Measurements from ENCODE around the gene SH3RF3.

Gene SH3RF3

GRCh38 chr2:109185821-109186570, 57.0 kb downstream of the SH3RF3 start:
- DNase-seq = no peak

DNA sequence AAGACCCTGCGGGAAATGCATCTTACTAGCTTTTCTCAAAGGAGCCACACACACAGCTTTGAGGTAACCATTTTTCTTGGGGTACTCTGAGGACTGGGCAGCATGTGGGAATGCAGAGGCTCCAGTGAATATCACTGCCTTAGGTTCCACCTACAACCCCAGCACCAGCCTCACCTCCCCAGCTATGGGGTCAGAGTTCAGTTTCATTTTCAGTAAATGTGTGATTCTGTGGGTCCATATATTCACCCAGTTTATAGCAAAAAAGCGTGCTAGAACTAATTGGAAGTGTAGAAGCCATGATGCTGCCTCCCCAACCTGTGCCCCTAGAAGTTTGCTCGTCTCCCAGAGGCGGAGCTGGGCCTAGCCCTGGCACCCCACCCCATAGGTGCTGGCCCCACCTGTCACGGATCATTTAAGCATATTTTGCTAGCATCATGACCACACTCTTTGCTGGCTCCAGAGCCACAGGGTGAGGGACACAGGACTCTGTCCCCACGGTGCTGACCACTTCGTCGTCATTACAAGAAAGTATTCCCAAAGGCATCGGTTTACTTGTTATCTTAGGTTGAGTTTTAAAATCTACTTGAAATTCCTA, 57.7 kb downstream of the SH3RF3 start:
- DNase-seq = no peak

GRCh38 chr2:109187711-109188495, 58.9 kb downstream of the SH3RF3 start:
- DNase-seq = no peak

GRCh38 chr2:109188496-109188890, 59.5 kb downstream of the SH3RF3 start:
- DNase-seq = no peak

DNA sequence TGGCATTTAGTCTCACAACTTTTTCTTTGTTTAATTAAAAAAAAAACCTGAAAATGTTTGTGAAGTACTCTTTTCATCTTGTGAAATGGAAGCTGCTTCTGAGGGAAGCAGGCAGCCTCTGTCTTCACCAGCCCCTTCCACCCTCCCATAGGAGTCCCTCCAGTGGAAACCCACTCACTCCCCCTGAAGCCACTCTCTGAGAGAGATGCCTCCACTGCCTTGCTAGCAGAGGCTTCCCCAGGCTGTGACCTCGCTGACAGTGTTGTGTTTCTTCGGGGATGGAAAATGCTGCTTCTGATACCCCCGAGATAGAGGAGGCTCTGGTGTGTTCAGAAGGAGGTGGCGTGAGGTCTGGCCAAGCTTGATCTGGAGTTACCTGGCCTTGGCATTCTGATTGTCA, 59.9 kb downstream of the SH3RF3 start:
- no peak for DNase-seq

- DNase-seq = no peak
Observed at GRCh38 chr2:109189751-109190150, 60.7 kb downstream of the SH3RF3 start.

DNA sequence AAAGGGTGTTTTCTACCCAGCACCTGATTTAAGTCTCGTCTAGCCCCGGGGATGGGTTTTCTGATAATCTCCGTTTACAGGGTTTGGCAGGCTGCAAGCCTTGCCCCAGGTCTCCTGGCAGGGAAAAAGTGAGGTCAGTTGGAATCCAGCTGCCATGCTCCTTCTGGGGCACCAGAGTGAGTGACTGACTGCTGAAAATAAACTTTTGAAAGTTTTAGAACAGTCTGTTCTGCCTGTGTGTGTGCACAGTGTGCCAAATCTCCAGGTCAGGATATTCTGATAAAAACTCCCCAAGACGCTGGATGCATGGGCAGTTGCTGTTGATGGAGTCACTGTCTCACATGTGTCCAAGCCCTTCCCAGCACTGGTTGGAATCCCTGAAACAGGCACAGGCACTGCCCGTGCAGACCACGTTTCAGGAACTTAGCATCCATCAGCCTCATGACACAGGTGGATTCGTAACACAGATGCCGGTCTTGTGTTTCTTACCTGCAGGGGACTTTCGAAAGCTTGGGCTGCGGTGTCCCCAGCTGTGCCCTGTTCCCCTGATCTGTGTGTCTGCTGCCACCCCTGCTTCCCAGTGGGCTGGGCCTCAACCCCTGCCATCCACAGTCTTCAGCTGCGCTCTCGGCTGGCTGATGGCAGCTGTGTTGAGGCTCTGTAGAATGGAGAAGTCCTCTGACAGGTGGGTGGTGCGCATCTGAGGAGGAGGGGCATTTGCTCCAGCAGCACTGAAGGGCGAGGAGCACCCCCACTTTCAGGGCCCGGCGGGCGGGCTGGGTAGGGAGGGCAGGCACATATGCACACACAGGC, 65.0 kb downstream of the SH3RF3 start:
- no peak for DNase-seq

DNA sequence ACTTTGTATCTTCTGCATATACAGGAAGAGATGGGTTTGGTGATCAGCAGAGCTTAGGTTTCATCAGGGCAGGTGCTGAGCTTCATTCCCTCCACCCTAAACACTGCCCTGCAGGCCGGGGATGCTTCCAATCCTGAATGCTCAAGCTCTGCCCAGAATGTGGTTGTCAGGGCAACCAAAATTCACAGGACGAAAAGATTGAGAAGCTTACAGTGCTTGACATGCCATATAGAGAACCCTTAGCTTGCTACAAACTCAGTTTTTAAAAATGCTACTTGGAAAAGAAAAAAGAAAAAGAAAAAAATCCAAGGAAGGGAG, 65.6 kb downstream of the SH3RF3 start:
- DNase-seq = no peak

- DNase-seq = no peak
Observed at GRCh38 chr2:109195193-109196045, 66.4 kb downstream of the SH3RF3 start.

- DNase-seq = no peak
Observed at GRCh38 chr2:109196081-109196875, 67.3 kb downstream of the SH3RF3 start.

GRCh38 chr2:109197491-109198418, 68.8 kb downstream of the SH3RF3 start:
- DNase-seq = no peak

DNA sequence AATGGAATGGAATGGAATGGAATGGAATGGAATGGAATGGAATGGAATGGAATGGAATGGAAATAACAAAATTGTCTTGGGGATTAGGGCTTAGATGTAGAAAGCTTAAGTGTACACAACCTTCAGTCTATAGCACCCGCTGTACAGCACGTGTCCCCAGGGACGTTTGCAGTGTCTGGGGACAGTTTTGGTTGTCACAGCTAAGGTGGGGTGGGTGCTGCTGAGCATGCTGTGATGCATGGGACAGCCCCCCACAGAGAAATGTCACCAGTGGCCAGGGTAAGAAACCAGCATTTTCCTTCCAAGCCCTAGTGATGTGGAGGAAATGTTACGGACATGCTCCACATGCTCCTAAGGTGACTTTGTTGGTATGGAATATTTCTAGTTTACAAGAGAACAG, 70.8 kb downstream of the SH3RF3 start:
- DNase-seq = no peak

DNA sequence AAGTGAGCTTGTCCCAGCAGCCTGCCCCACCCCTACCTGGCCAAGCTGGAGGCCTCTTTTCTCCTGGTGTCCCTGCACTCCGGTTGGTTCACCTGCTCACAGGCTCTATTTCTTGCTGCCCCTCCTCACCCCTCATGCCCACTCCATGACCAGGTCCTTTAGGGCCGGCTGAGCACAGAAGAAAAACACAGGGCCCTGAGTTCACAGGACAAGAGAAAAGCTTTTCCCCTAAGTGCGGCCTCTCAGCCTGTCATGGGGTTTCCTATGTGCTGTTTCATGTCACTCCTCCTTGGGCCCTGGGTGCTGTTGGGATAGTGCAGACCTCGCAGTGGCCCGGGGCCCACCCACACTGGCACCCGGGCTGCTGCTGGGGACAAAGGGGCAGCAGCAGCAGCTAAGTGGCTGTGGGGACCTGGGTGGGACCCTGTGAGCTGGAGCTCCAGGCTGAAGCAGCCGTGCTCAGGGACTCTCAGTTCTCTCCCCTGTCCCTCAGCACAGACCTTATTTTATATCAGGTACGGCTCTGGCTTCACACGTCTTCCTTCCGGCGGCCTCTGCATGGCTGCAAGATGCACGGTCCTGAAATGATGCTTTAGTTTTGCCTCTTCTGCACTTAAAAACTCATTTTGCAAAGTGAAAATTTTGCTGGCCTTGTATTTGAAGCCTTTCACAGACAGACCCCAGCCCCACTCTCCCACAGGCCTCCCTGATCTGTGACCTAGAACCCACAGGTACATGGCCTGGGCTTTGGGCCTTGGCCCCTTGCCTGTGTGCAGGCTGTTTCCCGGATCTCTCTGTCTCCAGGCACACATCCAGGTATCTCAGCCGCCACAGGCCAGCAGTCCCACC, 71.8 kb downstream of the SH3RF3 start:
- no peak for DNase-seq

- DNase-seq = no peak
Observed at GRCh38 chr2:109201465-109202327, 72.7 kb downstream of the SH3RF3 start.

GRCh38 chr2:109202486-109202885, 73.5 kb downstream of the SH3RF3 start:
- DNase-seq = no peak

- DNase-seq = no peak
Observed at GRCh38 chr2:109203246-109204011, 74.4 kb downstream of the SH3RF3 start.

DNA sequence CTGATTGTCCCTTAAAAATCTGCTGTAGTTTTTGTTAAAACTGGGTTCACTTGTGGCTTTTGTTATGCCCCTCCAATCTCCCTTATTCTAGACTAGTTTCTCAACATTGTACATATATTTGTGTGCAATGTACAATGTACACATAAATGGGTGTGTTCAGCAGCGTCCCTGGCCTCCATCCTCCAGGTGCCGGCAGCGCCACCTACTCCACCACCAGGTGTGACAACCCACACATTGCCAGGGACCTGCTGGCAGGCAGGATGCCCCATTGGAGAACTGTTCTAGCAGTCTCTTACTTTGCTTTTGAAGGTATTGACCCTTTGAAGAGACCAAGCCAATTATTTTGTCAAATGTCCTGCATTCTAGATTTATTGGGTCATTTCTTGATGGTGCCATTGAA, 75.4 kb downstream of the SH3RF3 start:
- DNase-seq = no peak

GRCh38 chr2:109205447-109205846, 76.4 kb downstream of the SH3RF3 start:
- DNase-seq = no peak

Data from activated CD4-positive, alpha-beta T cell treated with anti-CD3 and anti-CD28 coated beads, Interleukin-2, amount 50 U/mL, for 1 hour (primary cell).